HepG2 (cell line): ENCODE measurements around the gene ANTXR1. TPM values are rescaled to one million over a fixed set of nuclear protein-coding genes. Genes with fewer than 3 reads are reported as not detected.

Source experiments
- BHLHE40 ChIP-seq: IDR thresholded peaks from 2 replicates; pipeline ENCODE4 v1.6.1; 2011; ENCODE audit warnings: low read length, improper control_type of control experiment
- CERS6 ChIP-seq: sonication (generic); formaldehyde crosslinking; IDR thresholded peaks from 2 replicates; pipeline ENCODE4 v1.5.0; 2020; ENCODE audit warnings: missing genetic modification reagents
- CREB3 ChIP-seq: sonication (generic); formaldehyde crosslinking; IDR thresholded peaks from 2 replicates; pipeline ENCODE4 v1.5.0; 2020; ENCODE audit warnings: missing genetic modification reagents
- HMG20A ChIP-seq: IDR thresholded peaks from 2 replicates; pipeline ENCODE4 v1.6.1; 2016; ENCODE audit warnings: borderline replicate concordance
- KDM2A ChIP-seq: sonication (generic); formaldehyde crosslinking; IDR thresholded peaks from 2 replicates; pipeline ENCODE4 v1.4.0; 2020; ENCODE audit warnings: low read depth, missing genetic modification reagents, borderline replicate concordance
- LRRFIP1 ChIP-seq: sonication (generic); formaldehyde crosslinking; conservative IDR thresholded peaks from 2 replicates; pipeline ENCODE4 v1.4.0; 2020; ENCODE audit warnings: missing genetic modification reagents
- MLXIP ChIP-seq: sonication (generic); formaldehyde crosslinking; IDR thresholded peaks from 2 replicates; pipeline ENCODE4 v1.9.0; 2021; ENCODE audit warnings: missing genetic modification reagents, borderline replicate concordance
- RXRB ChIP-seq: IDR thresholded peaks from 2 replicates; pipeline ENCODE4 v1.6.1; 2016; ENCODE audit warnings: borderline replicate concordance, missing genetic modification reagents, missing compliant biosample characterization
- SIN3B ChIP-seq: fragments of 150-350 bp; IDR thresholded peaks from 2 replicates; pipeline ENCODE4 v1.6.1; 2014; ENCODE audit warnings: low read length
- SMARCC2 ChIP-seq: fragments of 450-650 bp; IDR thresholded peaks from 2 replicates; pipeline ENCODE4 v1.6.1; 2017; ENCODE audit warnings: antibody characterized with exemption, mild to moderate bottlenecking
- ZFYVE20 ChIP-seq: sonication (generic); formaldehyde crosslinking; IDR thresholded peaks from 2 replicates; pipeline ENCODE4 v1.8.0; 2023; ENCODE audit warnings: low read depth, mild to moderate bottlenecking, moderate library complexity, missing genetic modification reagents, borderline replicate concordance
- ZKSCAN8 ChIP-seq: IDR thresholded peaks from 2 replicates; pipeline ENCODE4 v1.6.1; 2016; ENCODE audit warnings: borderline replicate concordance, missing genetic modification reagents, missing compliant biosample characterization
- ZNF143 ChIP-seq: sonication (generic); formaldehyde crosslinking; IDR thresholded peaks from 2 replicates; pipeline ENCODE4 v1.4.0; 2020; ENCODE audit warnings: missing genetic modification reagents
- ZNF251 ChIP-seq: sonication (generic); formaldehyde crosslinking; IDR thresholded peaks from 2 replicates; pipeline ENCODE4 v1.9.0; 2021; ENCODE audit warnings: mild to moderate bottlenecking, missing genetic modification reagents
- ZNF253 ChIP-seq: sonication (generic); formaldehyde crosslinking; IDR thresholded peaks from 2 replicates; pipeline ENCODE4 v1.8.0; 2022; ENCODE audit warnings: mild to moderate bottlenecking, missing genetic modification reagents, borderline replicate concordance
- ZNF274 ChIP-seq: sonication (generic); formaldehyde crosslinking; IDR thresholded peaks from 2 replicates; pipeline ENCODE4 v1.5.1; 2020; ENCODE audit warnings: mild to moderate bottlenecking, missing genetic modification reagents
- ZNF432 ChIP-seq: sonication (generic); formaldehyde crosslinking; IDR thresholded peaks from 2 replicates; pipeline ENCODE4 v1.5.0; 2020; ENCODE audit warnings: missing genetic modification reagents, mild to moderate bottlenecking, borderline replicate concordance
- ZNF503 ChIP-seq: sonication (generic); formaldehyde crosslinking; IDR thresholded peaks from 2 replicates; pipeline ENCODE4 v1.4.0; 2020; ENCODE audit warnings: missing genetic modification reagents
- ZSCAN31 ChIP-seq: sonication (generic); formaldehyde crosslinking; IDR thresholded peaks from 2 replicates; pipeline ENCODE4 v1.5.0; 2020; ENCODE audit warnings: low read depth, mild to moderate bottlenecking, missing genetic modification reagents
- polyA plus RNA-seq, 8 experiments: library from polyadenylated mRNA; depleted of rRNA in 3 of 8; stranded (reverse) in 7 of 8; unstranded in 1 of 8; fragments of >200 nt; fragmentation: Illumina TruSeq in 4 of 8; extraction: Trizol in 4 of 8; gene quantifications; 2 replicates each; pipeline versions ENCODE4 v1.2.1 to v1.2.3, GENCODE V29; 2011 to 2016; ENCODE audit warnings: low read depth in 4 of 8, missing spikeins in 1 of 8, mixed read lengths in 1 of 8; ENCODE audit not compliant: insufficient read depth in 1 of 8
- total RNA-seq, 5 experiments: library from RNA; depleted of rRNA; stranded (reverse); fragments of >200 nt; fragmentation: Illumina TruSeq; extraction: Trizol; gene quantifications; 2 replicates each; pipeline ENCODE4 v1.2.3, GENCODE V29; 2016; ENCODE audit warnings: low read depth in 1 of 5

ANTXR1 gene
- total and polyA plus RNA-seq, 2 of the 13 experiments (the other 11 are each of a cell fraction or from before 2014, with no cell fraction given) = 4.5 to 12.7 TPM

GRCh38 chr2:69177785-69178636 lies 165.0 kb downstream of the ANTXR1 start (continued):
- TF ChIP-seq ZNF274 (CRISPR knock-in tag) (peak; percentile 97), SMARCC2 (no peak), BHLHE40 (peak; percentile 58), SIN3B (no peak), ZNF143 (peak; percentile 59; the same call in 1 of the 2 replicates), CREB3 (CRISPR knock-in tag) (no peak; the same call in 1 of the 2 replicates), ZNF251 (CRISPR knock-in tag) (no peak), ZNF253 (CRISPR knock-in tag) (no peak), ZNF432 (no peak), ZSCAN31 (CRISPR knock-in tag) (peak; percentile 86; the same call in 1 of the 2 replicates), LRRFIP1 (CRISPR knock-in tag) (no peak), ZFYVE20 (CRISPR knock-in tag) (no peak), ZKSCAN8 (CRISPR knock-in tag) (peak; percentile 98), HMG20A (CRISPR knock-in tag) (peak; percentile 97), MLXIP (CRISPR knock-in tag) (no peak), CERS6 (CRISPR knock-in tag) (no peak), RXRB (CRISPR knock-in tag) (peak; percentile 97), ZNF503 (peak; percentile 96), KDM2A (CRISPR knock-in tag) (peak; percentile 99)
